Measurements from ENCODE around the gene ERCC5.

Gene ERCC5

DNA sequence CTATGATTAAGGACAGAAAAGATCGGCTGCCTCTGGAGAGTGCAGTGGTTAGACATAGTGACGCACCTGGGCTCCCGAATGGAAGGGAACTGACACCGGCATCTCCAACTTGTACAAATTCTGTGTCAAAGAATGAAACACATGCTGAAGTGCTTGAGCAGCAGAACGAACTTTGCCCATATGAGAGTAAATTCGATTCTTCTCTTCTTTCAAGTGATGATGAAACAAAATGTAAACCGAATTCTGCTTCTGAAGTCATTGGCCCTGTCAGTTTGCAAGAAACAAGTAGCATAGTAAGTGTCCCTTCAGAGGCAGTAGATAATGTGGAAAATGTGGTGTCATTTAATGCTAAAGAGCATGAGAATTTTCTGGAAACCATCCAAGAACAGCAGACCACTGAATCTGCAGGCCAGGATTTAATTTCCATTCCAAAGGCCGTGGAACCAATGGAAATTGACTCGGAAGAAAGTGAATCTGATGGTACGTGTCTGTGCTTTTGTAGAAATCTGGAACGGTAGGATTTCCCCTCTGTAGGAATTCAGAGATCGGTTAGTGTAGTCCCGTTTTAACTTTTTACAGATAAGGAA, 16.9 kb downstream of the ERCC5 start:
- TF ChIP-seq GATA2 (IDR thresholded peaks at IDR 0.05; ENCODE audit: low read depth, low read length) (no peak), GATA3 (IDR thresholded peaks at IDR 0.05; ENCODE audit: low read depth, low read length) (no peak)

DNA sequence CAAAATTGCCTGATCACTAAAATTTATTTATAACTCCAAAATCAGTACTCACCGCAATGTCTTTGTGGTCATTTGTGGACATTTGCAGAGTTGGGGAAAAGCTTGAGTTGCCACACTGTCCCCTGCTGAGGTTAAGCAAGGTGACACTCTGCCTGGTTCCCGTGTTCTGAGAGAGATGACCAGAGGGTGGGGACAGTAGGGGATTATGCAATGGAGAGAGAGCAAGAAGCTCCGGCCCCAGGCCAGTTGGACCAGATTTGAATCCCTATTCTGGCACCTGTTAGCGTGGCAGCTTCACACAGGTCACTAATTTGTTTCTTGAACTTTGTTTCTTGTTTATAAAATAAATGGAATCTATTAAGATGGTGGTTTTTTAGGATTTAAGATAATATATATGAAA, 17.8 kb downstream of the ERCC5 start:
- TF ChIP-seq GATA2 (IDR thresholded peaks at IDR 0.05; ENCODE audit: low read depth, low read length) = no peak
- TF ChIP-seq GATA3 (IDR thresholded peaks at IDR 0.05; ENCODE audit: low read depth, low read length) = no peak

DNA sequence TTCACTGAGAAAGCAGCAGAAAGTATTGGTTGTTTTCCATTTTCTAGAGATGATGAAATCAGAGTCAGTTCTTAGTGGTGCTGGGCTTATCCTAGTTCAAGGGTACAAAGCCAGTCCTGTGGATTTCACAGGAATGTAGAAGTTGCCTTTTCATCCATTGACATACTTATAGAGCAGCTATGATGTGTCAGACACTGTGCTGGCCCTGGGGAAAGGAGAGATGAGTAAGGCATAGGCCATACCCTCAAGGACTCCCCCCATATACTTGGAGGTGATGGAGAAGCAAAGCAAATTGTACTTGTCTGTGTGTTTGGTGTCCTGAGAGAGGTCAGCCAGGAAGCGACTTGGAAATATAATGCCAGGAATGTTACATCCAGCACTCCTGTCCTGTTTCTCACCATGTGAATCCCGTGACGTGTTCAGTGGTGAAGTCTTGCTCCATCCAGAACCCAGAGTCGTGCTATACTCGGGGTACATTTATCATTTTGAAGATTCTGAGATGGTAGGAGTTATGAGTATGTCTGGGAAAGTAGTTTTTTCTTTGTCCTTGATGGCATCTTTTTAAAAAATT, 22.6 kb downstream of the ERCC5 start:
- TF ChIP-seq GATA2 (IDR thresholded peaks at IDR 0.05; ENCODE audit: low read depth, low read length) = no peak
- no peak for TF ChIP-seq GATA3 (IDR thresholded peaks at IDR 0.05; ENCODE audit: low read depth, low read length)

DNA sequence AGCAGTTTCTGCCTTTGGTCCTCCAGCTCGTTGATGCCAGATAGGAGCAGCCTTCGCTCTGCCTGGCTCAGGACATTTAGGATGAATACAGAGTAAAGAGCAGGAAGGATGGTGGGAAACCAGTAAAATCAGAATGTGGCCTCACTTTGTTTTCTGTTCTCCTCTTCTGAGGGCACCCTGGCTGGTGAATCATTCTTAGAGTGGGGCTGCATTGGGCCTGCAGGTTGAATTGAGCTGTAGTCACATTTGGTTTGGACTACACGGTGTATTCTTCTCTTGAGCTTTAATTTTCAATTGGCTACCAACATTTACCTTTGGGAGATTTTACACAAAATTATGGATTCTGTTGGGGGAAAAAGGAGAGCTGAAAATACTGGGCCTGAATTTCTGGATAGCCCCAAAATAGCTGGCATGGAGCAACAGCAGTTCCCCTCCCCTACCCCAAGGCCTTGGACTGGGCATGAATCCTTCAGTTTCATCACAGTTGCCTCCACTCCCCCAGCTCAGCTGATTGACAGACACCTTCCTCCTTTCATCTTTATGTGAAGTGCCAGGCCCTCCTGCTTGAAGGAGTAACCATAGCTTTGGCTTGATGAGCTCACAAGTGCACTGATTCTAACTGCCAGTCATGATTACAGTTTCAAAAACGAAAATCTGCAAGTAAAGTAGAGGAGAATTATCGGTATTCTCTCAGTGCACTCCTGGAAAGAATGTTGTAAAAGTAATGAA, 24.3 kb downstream of the ERCC5 start:
- TF ChIP-seq GATA3 (IDR thresholded peaks at IDR 0.05; ENCODE audit: low read depth, low read length) = no peak
- TF ChIP-seq GATA2 (IDR thresholded peaks at IDR 0.05; ENCODE audit: low read depth, low read length) = no peak

DNA sequence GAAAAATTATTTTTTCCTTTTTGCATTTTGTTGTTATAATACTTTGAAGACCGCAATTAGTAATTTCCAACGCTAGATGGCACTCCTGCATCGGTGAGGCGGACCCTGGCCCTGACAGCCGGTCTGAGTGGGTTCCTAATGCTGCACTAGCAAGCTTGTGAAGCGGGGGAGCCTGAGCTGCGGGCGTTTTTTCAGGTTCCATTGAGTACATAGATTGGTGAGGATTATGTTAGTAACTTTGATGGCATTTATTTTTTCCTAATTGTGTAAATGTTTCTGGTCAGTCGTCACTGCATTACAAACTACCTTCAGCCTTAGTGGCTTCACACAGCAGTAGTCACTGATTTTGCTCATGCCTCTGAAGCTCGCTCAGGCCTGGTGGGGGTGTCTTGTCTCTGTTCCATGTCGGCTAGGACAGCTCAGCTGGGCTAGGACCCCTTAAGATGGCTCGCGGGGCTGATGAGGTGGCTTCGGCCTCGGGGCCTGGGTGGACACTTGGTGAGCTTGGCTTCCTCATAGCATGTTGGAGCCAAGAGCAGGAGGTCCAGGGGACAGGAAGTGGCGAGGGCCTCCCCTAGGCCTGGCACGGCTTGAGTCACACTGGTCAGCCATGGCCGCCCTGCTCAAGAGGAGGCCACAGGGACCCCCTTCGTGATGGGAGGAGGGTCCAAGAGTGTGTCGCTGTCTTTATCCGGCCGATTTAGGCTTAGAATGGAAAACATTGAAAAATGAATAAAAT, 25.0 kb downstream of the ERCC5 start:
- TF ChIP-seq GATA3 (IDR thresholded peaks at IDR 0.05; ENCODE audit: low read depth, low read length) (no peak), GATA2 (IDR thresholded peaks at IDR 0.05; ENCODE audit: low read depth, low read length) (no peak)

DNA sequence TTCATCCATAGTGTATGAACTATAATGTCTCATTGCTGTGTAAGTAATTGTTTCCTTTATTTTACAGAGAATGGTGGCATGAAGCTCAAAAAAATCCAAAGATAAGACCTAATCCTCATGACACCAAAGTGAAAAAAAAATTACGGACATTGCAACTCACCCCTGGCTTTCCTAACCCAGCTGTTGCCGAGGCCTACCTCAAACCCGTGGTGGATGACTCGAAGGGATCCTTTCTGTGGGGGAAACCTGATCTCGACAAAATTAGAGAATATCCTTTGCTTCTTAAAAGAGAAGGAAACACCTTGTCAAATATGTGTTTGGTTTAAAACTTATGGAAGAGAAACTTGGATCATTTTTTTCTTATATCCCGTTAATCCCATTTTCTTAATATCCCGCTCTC, 26.3 kb downstream of the ERCC5 start:
- TF ChIP-seq GATA2 (IDR thresholded peaks at IDR 0.05; ENCODE audit: low read depth, low read length) (no peak), GATA3 (IDR thresholded peaks at IDR 0.05; ENCODE audit: low read depth, low read length) (no peak)

DNA sequence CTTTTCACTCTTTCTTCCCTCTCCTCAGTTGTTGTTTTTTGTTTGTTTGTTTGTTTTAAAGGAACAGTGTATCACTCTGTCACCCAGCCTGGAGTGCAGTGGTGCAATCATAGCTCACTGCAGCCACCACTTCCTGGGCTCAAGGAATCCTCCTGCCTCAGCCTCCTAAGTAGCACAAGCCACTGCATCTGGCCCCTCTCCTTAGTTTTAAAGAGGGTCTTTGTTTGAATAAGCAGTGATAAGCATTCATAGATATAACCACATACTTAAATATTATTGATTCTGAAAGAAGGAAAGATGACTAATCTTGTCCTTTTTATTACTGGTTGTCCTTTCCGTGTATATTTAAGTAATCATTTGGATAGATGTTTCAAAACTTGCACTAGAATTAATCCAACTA, 26.7 kb downstream of the ERCC5 start:
- TF ChIP-seq GATA2 (IDR thresholded peaks at IDR 0.05; ENCODE audit: low read depth, low read length) (no peak), GATA3 (IDR thresholded peaks at IDR 0.05; ENCODE audit: low read depth, low read length) (no peak)

DNA sequence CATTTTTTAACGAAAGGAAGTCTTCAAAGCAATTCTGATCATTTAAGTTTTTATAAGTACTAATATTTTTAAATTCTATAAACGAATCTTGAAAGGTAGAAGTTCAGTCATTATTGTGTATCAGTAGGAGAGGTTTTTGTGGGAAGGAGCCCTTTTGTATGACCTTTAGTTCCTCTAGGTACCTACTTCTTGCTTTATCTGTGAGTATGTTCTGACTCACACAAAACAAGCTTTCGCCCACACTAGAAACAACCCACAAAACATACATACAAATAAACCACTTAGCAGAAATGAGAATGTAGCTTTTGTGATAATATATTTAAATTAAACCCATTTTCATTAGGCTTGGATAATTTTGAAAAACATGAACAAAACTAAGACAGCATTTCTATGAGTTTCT, 27.8 kb downstream of the ERCC5 start:
- TF ChIP-seq GATA3 (IDR thresholded peaks at IDR 0.05; ENCODE audit: low read depth, low read length) (no peak), GATA2 (IDR thresholded peaks at IDR 0.05; ENCODE audit: low read depth, low read length) (no peak)

DNA sequence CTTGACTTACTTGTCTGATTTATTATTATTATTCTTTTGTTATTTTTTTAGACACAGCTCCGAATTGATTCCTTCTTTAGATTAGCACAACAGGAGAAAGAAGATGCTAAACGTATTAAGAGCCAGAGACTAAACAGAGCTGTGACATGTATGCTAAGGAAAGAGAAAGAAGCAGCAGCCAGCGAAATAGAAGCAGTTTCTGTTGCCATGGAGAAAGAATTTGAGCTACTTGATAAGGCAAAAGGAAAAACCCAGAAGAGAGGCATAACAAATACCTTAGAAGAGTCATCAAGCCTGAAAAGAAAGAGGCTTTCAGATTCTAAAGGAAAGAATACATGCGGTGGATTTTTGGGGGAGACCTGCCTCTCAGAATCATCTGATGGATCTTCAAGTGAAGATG, 29.4 kb downstream of the ERCC5 start:
- TF ChIP-seq GATA2 (IDR thresholded peaks at IDR 0.05; ENCODE audit: low read depth, low read length) = no peak
- no peak for TF ChIP-seq GATA3 (IDR thresholded peaks at IDR 0.05; ENCODE audit: low read depth, low read length)

DNA sequence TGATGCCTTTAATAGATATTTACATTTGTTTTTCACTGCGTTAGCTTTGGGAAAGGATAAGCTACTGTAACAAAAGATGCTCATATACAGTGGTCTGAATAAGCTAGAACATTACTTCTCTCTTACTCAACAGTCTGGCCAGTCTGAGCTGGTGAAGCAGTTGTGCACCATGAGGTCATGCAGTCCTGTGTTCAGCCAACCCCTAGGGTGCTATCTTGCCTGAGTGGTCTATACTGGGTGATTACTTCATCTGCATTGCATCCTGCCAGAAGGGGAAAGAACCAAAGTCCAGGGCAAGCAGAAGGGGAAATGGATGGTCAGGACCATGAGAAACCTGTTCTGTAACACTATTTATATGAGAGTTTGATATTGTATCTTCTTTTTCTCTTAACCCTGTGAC, 31.5 kb downstream of the ERCC5 start:
- TF ChIP-seq GATA2 (IDR thresholded peaks at IDR 0.05; ENCODE audit: low read depth, low read length) (no peak), GATA3 (IDR thresholded peaks at IDR 0.05; ENCODE audit: low read depth, low read length) (no peak)

DNA sequence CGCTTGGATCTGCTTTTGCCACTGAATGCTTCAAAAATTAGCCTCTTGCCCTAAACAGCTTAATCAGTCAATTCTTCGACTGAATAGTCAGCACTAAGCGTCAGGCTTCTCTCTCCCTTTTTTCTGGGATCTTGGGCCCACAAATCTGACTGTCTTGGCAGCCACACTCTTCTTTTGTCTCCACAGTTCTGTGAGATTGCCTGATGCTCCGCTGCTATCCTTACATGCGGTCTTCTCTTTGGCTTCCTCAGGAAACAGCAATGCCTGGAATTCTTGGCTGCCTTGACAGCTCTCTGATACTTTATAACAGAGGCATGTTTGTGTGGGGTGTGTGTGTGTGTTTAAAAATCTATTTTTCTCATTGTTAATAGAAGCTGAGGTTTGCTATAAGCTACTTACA, 32.6 kb downstream of the ERCC5 start:
- TF ChIP-seq GATA2 (IDR thresholded peaks at IDR 0.05; ENCODE audit: low read depth, low read length) = no peak
- no peak for TF ChIP-seq GATA3 (IDR thresholded peaks at IDR 0.05; ENCODE audit: low read depth, low read length)

DNA sequence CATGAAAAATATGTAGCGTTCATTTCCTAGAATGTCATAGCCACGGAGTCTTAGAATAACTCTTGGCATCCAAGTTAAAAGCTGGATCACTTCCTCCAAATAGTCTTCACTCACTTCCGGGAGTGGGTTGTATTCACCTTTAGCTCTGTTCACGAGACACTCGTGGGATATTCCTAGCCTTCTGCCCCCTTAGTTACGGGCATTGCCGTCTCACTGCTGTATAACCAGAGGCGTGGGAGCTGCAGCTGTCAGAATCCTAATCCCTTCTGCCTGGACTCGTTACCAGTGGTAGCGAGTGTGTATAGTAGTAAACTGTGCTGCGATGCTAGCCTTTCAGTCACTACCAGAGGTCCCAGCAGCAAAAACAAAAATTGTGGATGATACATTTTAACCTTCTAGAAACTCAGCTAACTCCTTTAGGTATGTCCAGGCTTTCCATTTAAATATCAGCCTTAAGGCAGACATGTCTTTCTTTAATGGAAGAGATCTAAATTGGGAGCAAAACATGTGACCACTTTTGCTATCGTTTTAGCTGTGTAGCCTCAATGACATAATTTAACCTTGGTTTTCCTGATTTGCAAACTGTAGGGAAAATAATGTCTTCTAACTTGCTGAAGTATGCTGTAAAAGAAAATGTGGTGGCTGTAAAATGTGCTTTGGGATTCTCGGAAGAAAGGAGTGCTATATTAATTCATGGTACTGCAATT, 34.1 kb downstream of the ERCC5 start:
- TF ChIP-seq GATA3 (IDR thresholded peaks at IDR 0.05; ENCODE audit: low read depth, low read length) (no peak), GATA2 (IDR thresholded peaks at IDR 0.05; ENCODE audit: low read depth, low read length) (no peak)

DNA sequence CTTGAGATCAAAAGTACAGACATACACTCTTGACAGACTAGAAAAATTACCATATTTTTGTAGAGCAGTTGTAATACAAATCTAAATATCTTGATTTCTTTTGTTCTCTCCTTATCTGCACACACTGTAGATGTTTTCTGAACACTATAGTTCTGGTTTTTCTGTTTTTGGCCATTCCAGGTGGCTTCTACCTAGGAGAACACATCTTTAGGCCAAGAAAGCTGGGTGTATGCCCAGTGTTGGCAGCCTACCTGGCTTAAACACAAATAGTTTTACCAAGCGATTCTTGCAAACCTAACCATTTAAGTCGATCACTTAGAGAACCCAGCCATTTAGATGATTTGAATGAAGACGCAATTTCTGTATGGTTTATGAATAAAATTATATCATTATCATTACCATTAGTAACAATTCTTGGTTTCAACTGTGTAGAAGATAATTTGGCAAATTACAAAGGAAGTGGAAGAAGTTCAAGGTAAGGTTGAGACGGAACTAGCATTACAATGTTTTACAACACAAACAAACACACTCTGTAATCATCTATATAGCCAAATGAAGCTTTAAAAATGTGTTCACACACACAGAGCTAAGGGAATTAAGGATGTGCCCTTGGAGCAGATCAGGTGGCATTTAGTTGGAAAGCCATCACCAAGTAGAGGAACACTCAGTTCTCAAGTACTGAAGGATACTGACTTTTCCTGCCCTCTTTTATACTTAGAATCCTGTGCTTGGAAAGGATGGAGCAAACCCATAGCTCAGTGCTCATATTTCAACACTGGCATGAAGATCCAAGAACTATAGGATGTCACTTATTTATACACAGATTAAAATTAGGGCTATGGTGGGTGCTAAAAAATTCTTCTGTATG, 36.2 kb downstream of the ERCC5 start:
- TF ChIP-seq GATA3 (IDR thresholded peaks at IDR 0.05; ENCODE audit: low read depth, low read length) (no peak), GATA2 (IDR thresholded peaks at IDR 0.05; ENCODE audit: low read depth, low read length) (no peak)

Measured in SH-SY5Y (cell line).